Esophagus squamous epithelium (tissue), 4 donors: ENCODE measurements around the gene DEFB125.
A peak's percentile ranks its signal among the peaks of the same experiment; 100 is the strongest.

Experiments used
- CTCF ChIP-seq, 6 experiments: fragments of 450-650 bp in 4 of 6; fragments of 200-600 bp in 2 of 6; sonication (generic) in 2 of 6; IDR thresholded peaks; one replicate each; pipeline ENCODE4 v1.5.1; 2016 to 2019; ENCODE audit warnings: antibody characterized with exemption in 6 of 6, mild to moderate bottlenecking in 4 of 6, moderate library complexity in 4 of 6
- POLR2A ChIP-seq, 4 donors: fragments of 450-650 bp; IDR thresholded peaks; one replicate each; pipeline ENCODE4 v1.6.1; 2017; ENCODE audit warnings: antibody characterized with exemption in 4 of 4, mild to moderate bottlenecking in 4 of 4, moderate library complexity in 3 of 4

- no peak for TF ChIP-seq POLR2A (IDR thresholded peaks at IDR 0.05)
- peak in 1 of 6 experiments; percentile 15 for TF ChIP-seq CTCF (IDR thresholded peaks at IDR 0.05)
Observed at GRCh38 chr20:137668-138490, 50.4 kb downstream of the DEFB125 start.
